COLO668 (cell line): Measurements from ENCODE around the gene SLC23A2.
"Not testable (repeated sequence)": the region's sequence is repeated elsewhere in the genome, so short reads cannot be mapped to it uniquely, and the experiment has no call there.

ENCODE experiments used
- DNase-seq: peaks from one replicate; lab custom pipeline; 2025; ENCODE audit not compliant: unreplicated experiment; lab: John Stamatoyannopoulos, UW

SLC23A2 gene

DNA sequence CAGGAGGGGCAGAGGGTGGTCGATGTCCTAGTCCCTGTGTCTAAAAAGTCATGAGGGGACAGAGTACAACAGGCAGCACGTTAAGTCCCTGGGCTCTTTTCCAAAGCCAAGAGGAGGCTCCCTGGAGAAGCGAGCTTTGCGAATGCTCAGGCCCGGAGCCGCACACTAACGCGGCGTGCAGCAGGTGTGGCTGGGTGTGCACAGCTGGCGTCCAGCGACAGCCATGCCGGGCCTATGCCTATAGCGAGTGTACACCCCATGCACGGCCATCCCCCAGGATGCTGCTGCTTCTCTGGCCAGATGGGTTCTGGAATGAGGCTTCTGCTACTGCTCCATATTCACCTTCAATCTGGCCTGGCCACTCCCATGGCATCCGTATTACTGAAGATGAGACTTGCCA is 148.3 kb downstream of the SLC23A2 start:
- DNase-seq = no peak

DNA sequence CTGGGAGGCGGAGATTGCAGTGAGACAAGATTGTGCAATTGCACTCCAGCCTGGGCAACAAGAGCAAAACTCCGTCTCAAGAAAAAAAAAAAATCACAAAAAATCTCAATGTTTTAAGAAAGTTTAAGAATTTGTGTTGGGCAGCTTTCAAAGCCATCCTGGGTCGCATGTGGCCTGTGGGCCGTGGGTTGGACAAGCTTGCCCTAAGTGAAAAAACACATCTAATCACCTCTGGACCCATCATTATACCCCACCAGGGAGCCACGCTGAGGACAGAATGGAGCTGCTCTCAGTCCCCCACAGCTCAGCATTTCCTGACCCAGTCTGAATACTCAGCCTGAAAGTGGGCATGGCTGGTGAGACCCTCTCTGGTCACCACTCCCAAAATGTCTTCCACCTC is 150.3 kb downstream of the SLC23A2 start:
- no peak for DNase-seq

DNA sequence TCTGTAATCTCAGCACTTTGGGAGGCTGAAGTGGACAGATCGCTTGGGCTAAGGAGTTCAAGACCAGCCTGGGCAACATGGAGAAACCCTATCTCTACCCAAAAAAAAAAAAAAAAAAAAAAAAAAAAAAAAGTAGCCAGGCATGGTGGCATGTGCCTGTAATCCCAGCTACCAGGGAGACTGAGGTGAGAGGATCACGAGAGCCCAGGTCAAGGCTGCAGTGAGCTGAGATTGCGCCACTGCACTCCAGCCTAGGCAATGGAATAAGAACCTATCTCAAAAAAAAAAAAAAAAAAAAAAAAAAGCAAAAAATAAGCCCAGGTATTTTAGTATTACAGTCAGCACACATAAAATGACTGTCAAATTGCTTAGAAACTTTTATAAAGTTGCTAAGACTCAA is 152.5 kb downstream of the SLC23A2 start:
- DNase-seq = not testable (repeated sequence)

DNA sequence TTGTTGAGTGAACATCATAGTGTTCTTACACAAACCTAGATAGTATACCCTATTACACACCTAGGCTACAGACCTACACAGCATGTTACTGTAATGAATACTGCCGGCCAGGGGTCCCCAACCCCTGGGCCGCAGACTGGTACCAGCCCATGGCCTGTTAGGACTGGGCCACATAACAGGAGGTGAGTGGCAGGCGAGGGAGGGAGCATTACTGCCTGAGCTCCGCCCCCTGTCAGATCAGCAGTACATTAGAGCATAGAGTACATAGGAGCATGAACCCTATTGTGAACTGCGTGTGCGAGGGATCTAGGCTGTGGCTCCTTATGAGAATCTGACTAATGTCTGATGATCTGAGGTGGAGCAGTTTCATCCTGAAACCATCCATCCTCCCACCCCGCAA is 153.3 kb downstream of the SLC23A2 start:
- no peak for DNase-seq

DNA sequence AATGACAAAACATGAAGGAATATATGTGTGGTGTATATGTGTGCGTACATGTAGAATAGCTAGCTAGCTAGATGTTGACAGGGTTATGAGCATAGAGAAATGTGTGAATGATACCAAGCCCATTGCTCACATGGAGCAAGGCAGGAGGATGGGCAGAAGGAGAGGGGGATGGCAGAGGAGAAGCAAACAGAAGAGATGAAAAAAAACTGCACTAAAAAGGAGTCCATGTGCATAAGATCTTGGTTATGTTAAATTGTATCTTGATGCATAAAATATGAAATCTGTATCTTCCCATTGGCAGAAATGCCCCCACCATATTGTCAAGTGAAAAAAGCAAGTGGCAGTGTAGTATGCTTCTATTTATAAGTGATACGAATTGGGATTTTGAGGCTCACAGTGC is 154.5 kb downstream of the SLC23A2 start:
- DNase-seq = no peak

DNA sequence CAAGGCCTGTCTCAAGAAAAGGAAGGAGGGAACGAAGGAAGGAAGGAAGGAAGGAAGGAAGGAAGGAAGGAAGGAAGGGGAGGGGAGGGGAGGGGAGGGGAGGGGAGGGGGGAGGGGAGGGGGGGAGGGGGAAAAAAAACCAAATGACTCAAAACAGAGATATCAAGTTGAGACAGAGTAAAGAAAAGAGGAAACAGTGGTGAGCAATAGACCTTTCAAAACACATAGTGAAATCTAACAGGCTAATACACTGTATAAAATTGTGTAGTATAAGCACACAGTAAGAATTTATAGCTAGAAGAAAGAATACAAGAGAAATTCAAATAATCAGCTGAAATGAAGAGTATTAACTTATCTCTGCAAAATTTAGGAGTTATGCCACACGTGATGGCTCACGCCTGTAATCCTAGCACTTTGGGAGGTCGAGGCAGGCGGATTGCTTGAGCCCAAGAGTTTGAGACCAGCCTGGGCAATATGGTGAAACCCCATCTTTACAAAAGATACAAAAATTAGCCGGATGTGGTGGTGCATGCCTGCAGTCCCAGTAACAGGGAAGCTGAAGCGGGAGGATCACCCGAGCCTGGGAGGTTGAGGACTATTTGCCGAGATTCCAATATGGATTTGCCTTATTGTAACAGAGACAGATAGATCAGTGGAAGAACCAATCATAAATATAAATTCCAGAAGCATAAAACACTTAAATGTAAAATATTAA is 156.4 kb downstream of the SLC23A2 start:
- no peak for DNase-seq

DNA sequence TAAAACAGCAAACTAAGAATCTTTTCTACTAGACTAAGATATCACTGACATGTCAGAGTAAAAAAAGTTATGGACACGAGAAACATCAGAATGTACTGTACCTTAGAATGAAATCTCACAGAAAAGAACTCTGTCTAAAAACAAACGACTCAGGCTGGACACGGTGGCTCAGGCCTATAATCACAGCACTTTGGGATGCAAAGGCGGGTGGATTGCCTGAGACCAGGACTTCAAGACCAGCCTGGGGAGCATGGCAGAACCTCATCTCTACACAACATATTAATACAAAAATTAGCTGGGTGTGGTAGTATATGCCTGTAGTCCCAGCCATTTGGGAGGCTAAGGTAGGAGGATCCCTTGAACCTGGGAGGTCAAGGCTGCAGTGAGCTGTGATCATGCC is 157.0 kb downstream of the SLC23A2 start:
- no peak for DNase-seq

DNA sequence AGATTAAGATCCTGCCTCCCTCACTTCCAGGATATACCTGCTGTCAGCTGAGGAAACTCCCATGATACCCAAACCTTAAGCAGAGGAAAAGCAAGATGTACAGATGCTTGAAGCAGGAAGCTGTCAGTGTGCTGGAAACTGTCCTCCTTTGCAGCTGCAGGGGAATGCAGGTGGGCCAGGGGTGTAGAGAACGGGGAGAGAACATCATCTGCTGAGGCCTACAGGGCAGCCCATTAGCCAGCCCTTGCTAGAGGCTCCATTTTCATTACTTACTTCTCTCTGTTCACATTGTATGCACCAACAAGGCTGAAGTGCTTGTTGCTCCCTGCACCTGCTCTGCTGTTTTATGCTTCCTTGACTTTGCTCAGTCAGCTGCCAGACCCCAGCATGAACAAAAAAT is 160.5 kb downstream of the SLC23A2 start:
- DNase-seq = no peak

DNA sequence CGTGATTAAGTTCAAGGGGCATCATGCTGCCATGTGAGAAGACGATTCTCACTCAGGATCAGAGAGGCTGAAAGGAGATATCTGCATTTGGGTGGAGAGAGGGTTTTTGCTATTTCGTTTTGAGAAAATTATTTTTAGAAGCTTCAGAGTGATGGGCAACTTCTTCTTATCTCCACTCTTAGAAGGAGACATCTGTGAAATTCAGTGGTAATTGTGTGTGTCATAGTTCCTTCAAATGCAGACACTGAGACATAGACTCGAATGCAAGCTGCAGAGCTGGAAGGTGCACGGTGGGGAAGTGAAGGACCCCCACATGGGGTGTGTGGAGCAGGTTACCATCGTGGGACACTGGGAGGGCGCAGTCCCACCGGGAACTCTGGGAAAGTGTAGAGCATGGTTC is 162.8 kb downstream of the SLC23A2 start:
- DNase-seq = no peak

DNA sequence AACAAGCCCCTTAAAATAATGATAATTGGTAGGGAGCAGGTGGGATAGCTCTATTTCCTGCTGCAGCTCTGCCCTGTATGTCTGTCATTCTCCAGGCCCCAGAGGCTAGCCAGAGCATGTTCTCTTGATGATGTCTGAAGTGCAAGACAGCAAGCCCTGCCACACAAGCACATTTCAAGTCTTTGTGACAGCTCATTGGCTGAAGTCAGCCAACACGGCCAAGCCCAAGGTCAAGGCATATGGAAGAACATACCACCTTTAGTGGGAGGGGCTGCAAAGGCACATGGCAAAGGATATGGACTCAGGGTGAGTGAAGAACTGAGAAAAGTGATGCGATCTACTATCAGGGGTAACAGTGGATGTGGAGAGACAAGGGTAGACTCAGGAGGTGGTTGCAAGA is 163.6 kb downstream of the SLC23A2 start:
- no peak for DNase-seq

DNA sequence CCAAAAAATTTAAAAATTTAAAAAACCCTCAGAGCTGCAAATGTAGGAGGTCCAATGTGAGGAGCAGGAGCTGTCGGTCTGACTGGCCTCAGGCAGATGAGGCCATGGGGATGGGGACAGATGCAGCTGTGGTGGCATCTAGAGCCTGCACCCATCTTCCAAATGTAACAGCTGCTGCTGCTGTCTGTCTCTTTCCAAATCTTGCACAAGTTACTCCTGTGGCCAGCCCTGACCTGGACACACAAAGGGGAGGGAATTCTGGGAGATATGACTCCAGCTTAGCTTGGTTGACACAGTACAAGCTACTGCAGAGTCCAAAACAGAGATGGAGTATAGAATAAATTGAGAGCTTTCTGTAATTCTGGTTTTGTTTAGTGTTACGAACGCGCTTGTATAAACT is 164.4 kb downstream of the SLC23A2 start:
- DNase-seq = no peak

DNA sequence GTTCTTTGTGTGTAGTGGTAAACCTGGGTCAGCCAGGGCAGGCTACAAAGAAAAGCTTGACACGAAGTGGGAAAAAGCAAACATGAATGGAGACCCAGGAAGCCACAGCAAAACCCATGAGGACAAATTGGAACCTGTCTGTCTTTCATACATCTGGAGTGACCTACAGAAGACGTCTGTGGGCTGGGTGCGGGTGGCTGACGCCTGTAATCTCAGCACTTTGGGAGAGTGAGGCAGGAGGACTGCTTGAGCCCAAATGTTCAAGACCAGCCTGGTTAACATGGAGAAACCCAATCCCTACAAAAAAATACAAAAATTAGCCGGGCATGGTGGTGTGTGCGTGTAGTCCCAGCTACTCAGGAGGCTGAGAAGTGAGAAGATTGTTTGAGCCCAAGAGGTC is 164.8 kb downstream of the SLC23A2 start:
- no peak for DNase-seq

DNA sequence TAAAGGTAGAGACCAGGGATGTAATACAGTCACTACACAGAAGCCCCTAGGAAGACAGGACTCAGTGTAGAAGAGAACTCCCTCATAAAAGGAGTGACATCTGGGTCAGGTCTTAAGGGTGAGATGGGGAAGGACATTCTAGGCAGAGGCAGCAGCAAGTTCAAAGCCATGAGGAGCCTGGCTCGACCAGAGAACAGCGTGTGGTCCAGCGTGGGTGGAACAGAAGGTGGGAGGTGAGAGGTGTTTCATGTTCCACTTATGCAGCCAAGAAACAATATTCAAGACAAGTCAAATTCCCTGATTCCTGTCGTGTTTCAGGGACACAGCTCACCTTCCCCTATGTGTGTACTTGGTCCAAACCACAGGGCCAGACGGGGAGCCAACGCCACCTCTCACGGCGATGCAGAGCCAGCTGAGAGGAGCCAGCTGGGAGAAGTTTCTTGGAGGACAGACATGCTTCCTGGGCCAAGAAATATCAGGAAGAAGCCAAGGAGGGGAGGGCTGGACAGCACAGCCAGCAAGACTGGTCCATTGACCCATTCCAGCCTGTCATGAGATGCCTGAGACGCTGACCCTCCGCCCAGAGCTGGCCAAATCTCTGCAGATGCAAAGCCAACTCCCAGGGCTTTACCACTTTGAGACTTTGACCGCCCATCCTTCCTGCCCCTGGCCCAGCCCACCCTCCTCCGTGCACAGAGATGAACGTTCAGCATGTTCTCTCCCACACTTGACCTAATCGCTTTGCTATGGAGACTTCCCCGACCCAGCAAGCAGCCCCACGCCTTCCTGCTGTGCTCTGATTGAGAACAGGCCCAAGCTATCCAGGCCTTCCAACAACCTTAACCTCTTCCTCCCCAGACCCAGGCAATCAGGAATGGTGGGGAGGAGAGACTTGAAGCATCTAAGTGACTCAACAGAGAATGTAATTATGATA is 165.8 kb downstream of the SLC23A2 start:
- no peak for DNase-seq

DNA sequence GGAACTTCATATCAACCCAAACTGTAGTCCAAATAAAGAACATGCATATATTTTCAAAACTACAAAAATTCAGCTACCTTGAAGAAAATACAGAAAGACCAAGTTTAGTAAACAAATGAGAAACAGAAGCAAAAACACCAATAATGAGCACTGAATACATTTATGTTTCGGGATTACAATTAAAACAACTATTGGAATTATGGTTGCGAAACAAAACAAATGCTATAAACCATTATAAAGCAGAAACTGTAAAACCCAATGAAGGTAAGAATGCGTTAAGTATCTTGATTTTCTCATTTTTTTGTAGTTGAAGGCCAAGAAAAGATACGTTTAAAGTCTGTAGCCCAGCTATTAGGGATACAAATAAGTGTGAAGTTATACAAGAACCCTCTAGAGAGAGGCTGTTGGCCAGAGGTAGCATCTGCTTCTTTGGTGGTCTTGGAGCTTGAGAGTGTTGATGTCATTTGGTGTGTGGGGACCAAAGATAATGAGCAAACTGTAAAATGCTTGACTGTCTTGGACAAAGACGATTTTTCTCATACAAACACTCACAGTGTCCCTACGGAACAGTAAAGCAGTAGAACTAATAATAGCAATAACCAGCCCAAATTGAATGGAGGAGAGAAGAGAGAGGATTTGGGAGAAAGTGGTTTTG is 168.1 kb downstream of the SLC23A2 start:
- DNase-seq = no peak

DNA sequence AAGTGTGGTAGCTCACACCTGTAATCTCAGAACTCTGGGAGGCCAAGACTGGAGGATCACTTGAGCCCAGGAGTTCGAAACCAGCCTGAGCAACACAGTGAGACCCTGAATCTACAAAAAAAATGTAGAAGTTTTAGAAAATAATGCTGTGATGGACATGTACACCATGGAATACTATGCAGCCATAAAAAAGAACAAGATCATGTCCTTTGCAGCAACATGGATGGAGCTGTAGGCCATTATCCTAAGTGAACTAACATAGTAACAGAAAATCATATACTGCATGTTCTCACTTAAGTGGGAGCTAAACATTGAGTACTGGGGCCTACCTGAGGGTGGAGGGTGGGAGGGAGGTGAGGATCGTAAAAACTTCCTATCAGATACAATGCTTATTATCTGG is 168.8 kb downstream of the SLC23A2 start:
- no peak for DNase-seq

DNA sequence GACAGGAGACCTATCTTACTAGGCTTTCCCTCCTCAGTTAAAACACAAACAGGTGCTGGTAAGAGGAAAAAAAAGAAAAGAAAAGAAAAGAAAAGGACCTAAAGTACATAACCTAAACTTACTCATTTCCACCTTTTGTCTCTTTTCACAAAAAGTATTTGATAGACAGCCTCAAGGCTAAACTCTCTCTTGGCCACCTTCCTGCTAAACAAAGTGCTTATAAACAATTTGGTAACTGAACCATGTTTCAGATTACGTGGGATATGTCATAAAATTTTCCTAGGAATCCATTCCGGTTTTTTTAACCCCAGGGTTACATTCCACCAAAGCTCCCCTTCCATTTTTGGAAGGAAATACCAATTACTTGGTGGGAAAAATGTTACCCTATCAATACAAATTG is 170.6 kb downstream of the SLC23A2 start:
- no peak for DNase-seq

DNA sequence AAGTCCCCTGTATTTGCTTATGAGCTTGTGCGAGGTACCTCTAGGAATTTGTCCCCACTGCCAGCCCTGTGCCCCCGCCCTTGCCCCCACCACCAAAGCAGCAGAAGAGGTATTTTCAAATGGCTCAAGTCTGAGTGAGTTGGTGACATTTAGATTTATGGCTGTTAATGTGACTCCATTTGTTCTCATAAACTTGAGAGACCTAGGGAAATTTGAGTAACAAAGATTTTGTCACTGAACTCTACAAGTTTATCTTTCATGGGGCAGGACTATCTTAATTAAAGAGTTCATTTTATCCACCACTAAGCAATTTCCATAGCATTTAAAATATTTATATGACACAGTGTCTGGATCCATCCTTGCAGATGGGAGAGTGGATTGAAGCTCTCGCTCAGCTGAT is 171.1 kb downstream of the SLC23A2 start:
- DNase-seq = no peak

DNA sequence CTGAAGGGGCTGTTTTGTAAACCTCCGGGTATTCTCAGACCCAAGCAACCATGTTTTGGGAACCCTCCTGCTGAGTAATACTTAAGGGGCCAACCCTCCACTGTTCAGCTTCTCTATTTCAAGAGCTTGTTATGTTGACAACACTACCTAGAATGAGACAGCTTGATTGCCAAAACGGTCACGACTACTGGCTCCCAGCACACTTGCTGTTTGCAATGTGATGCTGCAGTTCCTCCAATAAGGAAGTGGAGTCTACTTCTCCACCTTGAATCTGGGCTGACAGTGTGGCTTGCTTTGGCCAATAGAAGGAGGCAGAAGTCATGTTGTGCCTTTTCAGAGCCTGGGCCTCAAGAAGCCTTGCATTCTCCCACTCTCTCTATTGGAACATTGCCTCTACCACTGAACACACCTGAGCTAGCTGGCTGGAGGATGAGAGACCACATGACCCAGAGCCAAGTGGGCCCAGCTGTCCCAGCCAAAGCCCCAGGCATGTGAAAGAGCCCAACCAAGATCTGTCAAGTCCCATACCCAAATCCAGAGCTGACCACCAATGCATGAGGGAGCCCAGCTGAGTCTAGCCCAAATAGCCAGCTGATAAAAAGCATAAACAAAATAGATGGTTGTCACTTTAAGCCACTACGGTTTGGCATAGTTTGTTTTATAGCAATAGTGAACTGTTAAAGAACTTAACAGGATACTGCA is 171.6 kb downstream of the SLC23A2 start:
- DNase-seq = no peak

DNA sequence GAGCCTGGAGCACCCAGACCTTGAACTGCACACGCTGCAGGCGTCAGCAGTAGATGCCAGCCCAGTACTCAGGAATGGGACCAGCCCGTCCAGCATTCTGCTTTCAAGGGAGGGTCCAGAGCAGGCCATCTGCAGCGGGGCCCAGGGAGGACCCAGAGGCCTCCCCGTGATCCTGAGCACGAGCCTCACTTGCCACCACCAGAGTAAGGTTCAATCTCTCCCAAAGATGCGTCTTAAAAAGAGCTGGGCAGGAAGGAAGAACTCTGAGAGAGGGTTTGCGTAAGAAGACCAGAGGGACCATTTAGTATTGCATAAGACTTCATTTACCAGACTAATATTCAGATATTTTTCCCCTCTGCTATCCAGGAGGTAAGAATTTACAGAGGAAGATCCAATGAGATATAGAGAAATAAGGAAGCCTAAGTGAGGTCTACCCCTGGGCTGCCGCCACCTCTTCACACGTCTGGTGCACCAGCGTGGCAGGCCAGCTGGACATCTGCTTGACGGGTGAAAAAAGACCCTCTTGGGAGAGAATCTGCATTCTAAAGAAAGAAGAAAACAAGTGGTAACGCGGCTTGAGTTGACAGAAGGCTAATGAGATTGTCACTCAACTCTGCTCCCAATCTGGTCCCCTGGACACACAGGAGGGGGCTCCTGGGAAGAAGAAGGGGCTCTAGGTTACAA is 172.3 kb downstream of the SLC23A2 start:
- no peak for DNase-seq

DNA sequence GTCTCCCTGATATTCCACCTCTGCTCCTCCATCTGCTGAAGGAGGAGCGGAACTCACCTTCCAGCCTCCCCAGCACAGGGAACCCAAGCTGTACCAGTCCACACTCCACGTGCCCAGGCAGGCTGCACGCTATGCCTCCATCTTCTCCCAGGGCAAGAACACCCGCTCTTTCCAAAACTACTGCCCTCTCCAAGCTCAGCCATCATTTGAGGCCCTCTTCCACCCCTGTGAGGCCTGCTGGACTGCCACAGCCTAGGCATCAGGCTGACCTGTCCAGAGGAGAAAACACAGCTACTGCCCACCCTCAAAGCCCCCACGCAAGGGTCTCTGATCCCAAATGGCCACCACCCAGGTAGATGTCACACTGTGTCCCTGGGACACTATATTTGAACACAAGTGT is 179.7 kb downstream of the SLC23A2 start:
- no peak for DNase-seq
